ENCODE results near the gene VAPB. TPM values are rescaled to one million over a fixed set of nuclear protein-coding genes. Genes with fewer than 3 reads are reported as not detected.

Gene VAPB
- total RNA-seq, 1 donor from 2014 or later: 24.1 TPM

DNA sequence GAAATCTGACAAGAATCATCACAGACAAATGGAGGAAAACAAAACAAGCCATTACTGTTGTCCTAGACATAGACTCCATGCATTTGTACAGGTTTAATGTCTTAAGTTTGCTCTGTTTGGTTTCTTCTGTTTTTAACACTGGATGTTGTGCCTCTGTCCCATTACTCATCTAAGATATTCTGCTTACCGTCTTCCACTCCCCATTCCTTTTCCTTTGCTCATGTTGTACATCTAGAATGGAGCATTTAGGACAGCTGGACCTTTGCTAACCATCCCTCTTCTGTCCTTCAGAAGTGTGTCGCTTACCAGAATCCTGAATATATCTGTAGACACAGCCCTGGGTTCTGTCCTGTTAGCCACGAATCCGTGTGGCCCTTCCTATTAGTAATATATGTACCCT lies 44.3 kb upstream of the VAPB start:
- no peak for DNase-seq (ENCODE audit: low read depth)

DNA sequence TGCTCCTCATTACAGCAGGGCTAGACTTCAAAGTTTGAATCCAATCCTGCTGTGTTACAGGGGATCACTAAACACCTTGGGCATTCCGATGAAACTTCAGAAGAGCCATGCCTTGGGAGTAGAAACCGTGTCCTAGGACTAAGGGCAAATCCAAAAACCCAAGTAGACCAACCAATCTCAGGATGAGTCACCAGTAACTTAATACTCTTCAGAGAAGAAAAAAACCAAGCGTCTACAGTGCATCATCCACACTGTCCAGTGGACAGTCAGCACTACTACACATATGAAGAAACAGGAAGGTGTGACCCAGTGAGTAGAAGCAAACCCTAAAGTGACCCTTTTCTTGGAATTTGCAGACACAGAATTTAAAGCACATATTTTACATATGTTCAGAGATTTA lies 39.5 kb upstream of the VAPB start:
- H3K4me3 ChIP-seq (ENCODE audit: low read depth, low read length): no peak overlapping the region
- TF ChIP-seq, protein P1, sequence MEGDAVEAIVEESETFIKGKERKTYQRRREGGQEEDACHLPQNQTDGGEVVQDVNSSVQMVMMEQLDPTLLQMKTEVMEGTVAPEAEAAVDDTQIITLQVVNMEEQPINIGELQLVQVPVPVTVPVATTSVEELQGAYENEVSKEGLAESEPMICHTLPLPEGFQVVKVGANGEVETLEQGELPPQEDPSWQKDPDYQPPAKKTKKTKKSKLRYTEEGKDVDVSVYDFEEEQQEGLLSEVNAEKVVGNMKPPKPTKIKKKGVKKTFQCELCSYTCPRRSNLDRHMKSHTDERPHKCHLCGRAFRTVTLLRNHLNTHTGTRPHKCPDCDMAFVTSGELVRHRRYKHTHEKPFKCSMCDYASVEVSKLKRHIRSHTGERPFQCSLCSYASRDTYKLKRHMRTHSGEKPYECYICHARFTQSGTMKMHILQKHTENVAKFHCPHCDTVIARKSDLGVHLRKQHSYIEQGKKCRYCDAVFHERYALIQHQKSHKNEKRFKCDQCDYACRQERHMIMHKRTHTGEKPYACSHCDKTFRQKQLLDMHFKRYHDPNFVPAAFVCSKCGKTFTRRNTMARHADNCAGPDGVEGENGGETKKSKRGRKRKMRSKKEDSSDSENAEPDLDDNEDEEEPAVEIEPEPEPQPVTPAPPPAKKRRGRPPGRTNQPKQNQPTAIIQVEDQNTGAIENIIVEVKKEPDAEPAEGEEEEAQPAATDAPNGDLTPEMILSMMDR (IDR thresholded peaks at IDR 0.05; ENCODE audit: insufficient read depth, low read length, poor library complexity, severe bottlenecking): no peak
- peak; percentile 28 for DNase-seq (ENCODE audit: low read depth)
- H3K36me3 ChIP-seq (ENCODE audit: control insufficient read depth, insufficient read depth, low read length): no peaks in the 10 kb centered on the region
- H3K27me3 ChIP-seq (ENCODE audit: control insufficient read depth, insufficient read depth, low read length): no peaks in the 10 kb centered on the region

More for the DNA sequence above, 44.3 kb upstream of the VAPB start:
- H3K27me3 ChIP-seq (ENCODE audit: control insufficient read depth, insufficient read depth, low read length): no peaks in the 10 kb centered on the region
- TF ChIP-seq, protein P1 (IDR thresholded peaks at IDR 0.05; ENCODE audit: insufficient read depth, low read length, poor library complexity, severe bottlenecking): no peak
- no peaks in the 10 kb centered on the region for H3K36me3 ChIP-seq (ENCODE audit: control insufficient read depth, insufficient read depth, low read length)
- H3K4me3 ChIP-seq (ENCODE audit: low read depth, low read length): no peak overlapping the region

DNA sequence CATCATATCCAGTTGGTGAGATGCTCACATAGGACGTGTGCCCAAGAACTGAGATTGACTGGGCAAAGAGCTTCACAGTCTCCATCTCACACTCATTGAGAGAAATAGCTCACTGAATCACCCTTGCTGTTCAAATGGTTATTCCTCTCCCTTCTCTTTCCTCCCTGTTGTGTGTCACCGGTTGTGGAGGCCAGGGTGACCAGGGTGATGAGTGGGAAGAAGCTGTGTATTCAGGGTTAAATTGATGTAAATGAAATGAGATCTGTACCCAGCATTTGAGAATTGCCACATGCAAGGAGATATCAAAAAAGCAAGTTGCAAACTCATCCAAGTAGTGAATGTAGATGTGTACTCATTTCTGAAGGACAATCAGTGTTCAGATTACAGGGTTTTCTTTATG lies 36.6 kb upstream of the VAPB start:
- Histone ChIP-seq H3K27me3 (ENCODE audit: control insufficient read depth, insufficient read depth, low read length) (no peaks in the 10 kb centered on the region), H3K36me3 (ENCODE audit: control insufficient read depth, insufficient read depth, low read length) (no peaks in the 10 kb centered on the region), H3K4me3 (ENCODE audit: low read depth, low read length) (no peak overlapping the region)
- TF ChIP-seq, protein P1 (IDR thresholded peaks at IDR 0.05; ENCODE audit: insufficient read depth, low read length, poor library complexity, severe bottlenecking): no peak
- no peak for DNase-seq (ENCODE audit: low read depth)

DNA sequence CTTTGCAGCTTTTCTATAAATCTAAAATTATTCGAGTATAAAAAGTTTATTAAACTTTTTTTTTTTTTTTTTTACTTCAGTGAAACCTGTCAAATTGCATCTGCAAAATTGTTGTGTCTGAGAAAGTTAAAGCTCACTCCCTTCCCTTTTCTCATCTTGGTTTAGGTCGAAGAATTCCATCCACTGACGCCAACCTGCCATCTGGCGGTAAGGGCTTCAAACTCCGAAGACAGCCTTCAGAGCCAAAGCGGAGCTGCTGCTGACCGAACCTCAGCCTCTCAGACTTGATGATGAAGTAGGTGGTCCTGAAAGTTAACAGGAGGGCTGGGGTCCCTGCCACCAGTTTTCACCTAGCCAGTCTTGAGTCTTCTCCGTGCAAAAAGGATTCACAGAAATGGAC lies 29.6 kb upstream of the VAPB start:
- H3K36me3 ChIP-seq (ENCODE audit: control insufficient read depth, insufficient read depth, low read length): no peaks in the 10 kb centered on the region
- TF ChIP-seq, protein P1 (IDR thresholded peaks at IDR 0.05; ENCODE audit: insufficient read depth, low read length, poor library complexity, severe bottlenecking): no peak
- H3K27me3 ChIP-seq (ENCODE audit: control insufficient read depth, insufficient read depth, low read length): no peaks in the 10 kb centered on the region
- no peak for DNase-seq (ENCODE audit: low read depth)
- H3K4me3 ChIP-seq (ENCODE audit: low read depth, low read length): no peak overlapping the region

DNA sequence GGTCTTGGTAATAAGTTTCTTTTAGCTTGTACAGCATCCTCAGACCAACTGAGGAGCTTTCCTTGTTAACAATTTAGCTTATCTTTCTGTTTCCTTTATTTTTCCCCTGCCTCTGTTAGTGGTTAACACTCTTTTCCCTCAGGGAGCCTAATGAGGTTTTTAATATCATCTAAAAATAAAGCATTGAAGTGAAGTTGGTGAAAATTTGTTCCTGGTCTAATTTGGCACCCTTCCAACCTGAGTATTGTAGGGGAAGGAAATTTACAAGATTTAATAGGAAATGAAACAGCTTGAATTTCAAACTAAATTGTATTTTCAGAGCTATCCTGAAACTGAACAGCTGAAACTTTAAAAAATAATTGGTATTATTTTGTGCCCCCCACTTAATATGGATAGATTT lies 28.1 kb upstream of the VAPB start:
- no peaks in the 10 kb centered on the region for H3K27me3 ChIP-seq (ENCODE audit: control insufficient read depth, insufficient read depth, low read length)
- H3K4me3 ChIP-seq (ENCODE audit: low read depth, low read length): no peak overlapping the region
- TF ChIP-seq, protein P1 (IDR thresholded peaks at IDR 0.05; ENCODE audit: insufficient read depth, low read length, poor library complexity, severe bottlenecking): no peak
- no peaks in the 10 kb centered on the region for H3K36me3 ChIP-seq (ENCODE audit: control insufficient read depth, insufficient read depth, low read length)
- no peak for DNase-seq (ENCODE audit: low read depth)

DNA sequence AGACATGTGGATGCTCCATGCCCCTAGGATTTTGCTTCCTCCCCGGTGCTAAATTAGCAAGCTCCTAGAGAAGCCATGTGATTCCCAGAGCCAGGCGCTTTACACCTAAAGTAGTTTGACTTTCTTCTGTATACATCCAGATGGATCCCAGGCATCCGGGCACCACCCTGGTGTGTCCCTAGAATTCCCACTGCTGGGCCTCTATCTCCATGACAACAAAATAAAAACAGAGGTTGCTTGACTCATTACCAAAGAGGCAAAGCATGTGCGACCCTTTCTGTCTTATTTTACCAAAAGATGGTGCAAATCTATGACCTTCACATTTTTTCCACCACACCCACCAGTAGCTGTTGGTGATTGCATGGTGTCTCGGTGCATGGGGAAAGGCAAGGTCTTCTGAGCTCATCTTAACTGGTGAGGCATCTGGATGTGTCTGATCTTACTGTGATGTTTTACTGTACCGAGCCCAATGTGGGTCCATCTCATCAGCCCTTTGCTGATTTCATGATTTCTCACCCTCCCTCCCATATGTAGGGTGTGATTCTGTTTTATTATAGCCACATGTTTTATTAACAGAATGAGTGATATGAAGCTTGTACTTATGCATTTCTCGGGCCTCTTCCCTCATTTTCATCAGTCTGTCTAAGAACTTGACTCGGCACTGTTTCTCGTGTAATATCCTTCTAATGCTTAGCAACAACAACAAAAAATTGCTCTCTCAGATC lies 27.4 kb upstream of the VAPB start:
- DNase-seq (ENCODE audit: low read depth): no peak
- no peaks in the 10 kb centered on the region for H3K36me3 ChIP-seq (ENCODE audit: control insufficient read depth, insufficient read depth, low read length)
- no peak overlapping the region for H3K4me3 ChIP-seq (ENCODE audit: low read depth, low read length)
- no peaks in the 10 kb centered on the region for H3K27me3 ChIP-seq (ENCODE audit: control insufficient read depth, insufficient read depth, low read length)
- TF ChIP-seq, protein P1 (IDR thresholded peaks at IDR 0.05; ENCODE audit: insufficient read depth, low read length, poor library complexity, severe bottlenecking): no peak
